WERI-Rb-1 (cell line): ENCODE results near the gene CCDC137.

Source experiments
- DNase-seq: peaks from one replicate; pipeline ENCODE4 v3.0.0-alpha.2; 2020
- H3K27ac ChIP-seq: fragments of 250-450 bp; sonication (Bioruptor Pico); 2 replicates; pipeline ENCODE4 v1.5.1; 2020; ENCODE audit warnings: mild to moderate bottlenecking, moderate library complexity
- H3K27me3 ChIP-seq: fragments of 250-450 bp; sonication (Bioruptor Pico); 2 replicates; pipeline ENCODE4 v1.5.1; 2021; ENCODE audit warnings: mild to moderate bottlenecking, low read depth, moderate library complexity; ENCODE audit not compliant: insufficient read depth, severe bottlenecking
- H3K36me3 ChIP-seq: fragments of 250-450 bp; sonication (Bioruptor Pico); 2 replicates; pipeline ENCODE4 v1.5.1; 2020; ENCODE audit warnings: mild to moderate bottlenecking, moderate library complexity
- H3K4me3 ChIP-seq: 2 replicates; pipeline ENCODE4 v1.5.1; 2011; ENCODE audit warnings: low read depth, mild to moderate bottlenecking, control low read depth, low read length
- H3K9me3 ChIP-seq: fragments of 250-450 bp; sonication (Bioruptor Pico); 2 replicates; pipeline ENCODE4 v1.5.1; 2021; ENCODE audit warnings: mild to moderate bottlenecking, moderate library complexity; ENCODE audit not compliant: severe bottlenecking
- TF ChIP-seq, protein P1 (sequence below): IDR thresholded peaks from 2 replicates; pipeline ENCODE4 v1.5.1; 2011; ENCODE audit warnings: low read depth, mild to moderate bottlenecking, control low read depth, inconsistent platforms, low read length

CCDC137 gene

DNA sequence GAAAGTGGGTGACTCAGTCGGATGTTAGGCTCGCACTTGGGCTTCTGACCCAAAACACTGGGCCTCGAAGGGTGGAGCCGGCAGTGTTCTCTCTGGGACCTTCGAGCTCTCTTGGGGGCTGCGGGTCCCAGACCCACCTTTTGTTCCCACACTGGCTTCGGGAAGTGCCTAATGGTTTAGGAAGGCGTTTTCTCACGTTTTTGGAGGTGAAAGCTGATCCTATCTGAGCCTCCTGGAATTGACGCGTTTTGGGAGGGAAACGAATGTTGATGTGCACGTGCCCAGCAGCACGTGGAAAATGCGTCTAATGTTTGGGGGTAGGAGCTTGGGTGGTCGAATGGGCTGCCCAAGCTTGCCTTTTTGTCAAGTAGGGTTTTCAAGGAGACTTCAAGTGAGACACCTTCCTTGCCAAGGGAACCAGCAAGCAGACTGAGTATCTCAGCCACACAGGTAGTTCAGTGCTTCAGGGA, 17.9 kb downstream of the CCDC137 start:
- peaks cover 73% of the 10 kb centered on the region for H3K36me3 ChIP-seq
- H3K9me3 ChIP-seq = no peaks in the 10 kb centered on the region
- DNase-seq = no peak
- H3K27ac ChIP-seq = peak overlapping the region; percentile 70
- TF ChIP-seq, protein P1, sequence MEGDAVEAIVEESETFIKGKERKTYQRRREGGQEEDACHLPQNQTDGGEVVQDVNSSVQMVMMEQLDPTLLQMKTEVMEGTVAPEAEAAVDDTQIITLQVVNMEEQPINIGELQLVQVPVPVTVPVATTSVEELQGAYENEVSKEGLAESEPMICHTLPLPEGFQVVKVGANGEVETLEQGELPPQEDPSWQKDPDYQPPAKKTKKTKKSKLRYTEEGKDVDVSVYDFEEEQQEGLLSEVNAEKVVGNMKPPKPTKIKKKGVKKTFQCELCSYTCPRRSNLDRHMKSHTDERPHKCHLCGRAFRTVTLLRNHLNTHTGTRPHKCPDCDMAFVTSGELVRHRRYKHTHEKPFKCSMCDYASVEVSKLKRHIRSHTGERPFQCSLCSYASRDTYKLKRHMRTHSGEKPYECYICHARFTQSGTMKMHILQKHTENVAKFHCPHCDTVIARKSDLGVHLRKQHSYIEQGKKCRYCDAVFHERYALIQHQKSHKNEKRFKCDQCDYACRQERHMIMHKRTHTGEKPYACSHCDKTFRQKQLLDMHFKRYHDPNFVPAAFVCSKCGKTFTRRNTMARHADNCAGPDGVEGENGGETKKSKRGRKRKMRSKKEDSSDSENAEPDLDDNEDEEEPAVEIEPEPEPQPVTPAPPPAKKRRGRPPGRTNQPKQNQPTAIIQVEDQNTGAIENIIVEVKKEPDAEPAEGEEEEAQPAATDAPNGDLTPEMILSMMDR = no peak
- H3K4me3 ChIP-seq = peak overlapping the region; percentile 97
- H3K27me3 ChIP-seq = no peaks in the 10 kb centered on the region

DNA sequence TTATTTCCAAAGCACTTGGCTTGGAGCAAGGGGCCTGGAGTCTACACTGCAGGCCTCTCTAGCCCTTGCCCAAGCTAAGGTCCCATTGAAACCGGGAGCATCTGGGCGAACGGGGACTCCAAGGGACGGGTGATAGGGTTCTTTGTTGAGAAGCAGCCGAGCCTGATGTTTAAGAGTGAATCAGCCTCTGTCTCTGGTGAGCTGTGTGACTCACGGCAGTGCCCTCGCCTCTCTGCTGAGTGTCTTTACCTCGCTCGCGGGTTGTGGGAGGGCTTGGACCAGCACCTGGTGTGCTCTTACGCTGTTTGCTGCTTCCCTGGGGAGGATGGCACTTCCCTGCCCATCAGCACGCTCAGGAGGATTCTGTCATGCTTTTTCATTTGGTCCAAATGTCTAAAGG, 18.6 kb downstream of the CCDC137 start:
- TF ChIP-seq, protein P1 = no peak

DNA sequence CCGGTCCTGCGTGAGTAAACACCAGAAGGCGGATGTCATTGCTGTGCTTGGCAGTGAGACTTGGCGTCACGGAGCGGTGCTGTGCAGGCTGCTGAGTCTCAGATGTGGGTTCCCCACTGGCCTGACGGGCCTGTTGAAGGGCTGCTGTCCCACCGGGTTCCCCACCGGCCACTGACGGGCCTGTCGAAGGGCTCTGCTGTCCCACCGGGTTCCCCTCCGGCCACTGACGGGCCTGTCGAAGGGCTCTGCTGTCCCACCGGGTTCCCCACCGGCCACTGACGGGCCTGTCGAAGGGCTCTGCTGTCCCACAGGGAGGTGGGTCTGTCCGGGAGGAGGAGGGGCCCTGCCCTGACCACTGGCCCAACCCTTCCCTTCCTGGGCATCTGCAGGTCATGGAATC, 20.1 kb downstream of the CCDC137 start:
- H3K27ac ChIP-seq = no peak overlapping the region
- no peaks in the 10 kb centered on the region for H3K27me3 ChIP-seq
- no peaks in the 10 kb centered on the region for H3K9me3 ChIP-seq
- H3K36me3 ChIP-seq = peaks cover 84% of the 10 kb centered on the region
- no peak overlapping the region for H3K4me3 ChIP-seq
- TF ChIP-seq, protein P1 = no peak
- no peak for DNase-seq

More for the DNA sequence above, 18.6 kb downstream of the CCDC137 start:
- Histone ChIP-seq H3K27ac (no peak overlapping the region), H3K36me3 (peaks cover 79% of the 10 kb centered on the region), H3K4me3 (no peak overlapping the region; the same call in 1 of the 2 replicates), H3K27me3 (no peaks in the 10 kb centered on the region), H3K9me3 (no peaks in the 10 kb centered on the region)
- DNase-seq = no peak

DNA sequence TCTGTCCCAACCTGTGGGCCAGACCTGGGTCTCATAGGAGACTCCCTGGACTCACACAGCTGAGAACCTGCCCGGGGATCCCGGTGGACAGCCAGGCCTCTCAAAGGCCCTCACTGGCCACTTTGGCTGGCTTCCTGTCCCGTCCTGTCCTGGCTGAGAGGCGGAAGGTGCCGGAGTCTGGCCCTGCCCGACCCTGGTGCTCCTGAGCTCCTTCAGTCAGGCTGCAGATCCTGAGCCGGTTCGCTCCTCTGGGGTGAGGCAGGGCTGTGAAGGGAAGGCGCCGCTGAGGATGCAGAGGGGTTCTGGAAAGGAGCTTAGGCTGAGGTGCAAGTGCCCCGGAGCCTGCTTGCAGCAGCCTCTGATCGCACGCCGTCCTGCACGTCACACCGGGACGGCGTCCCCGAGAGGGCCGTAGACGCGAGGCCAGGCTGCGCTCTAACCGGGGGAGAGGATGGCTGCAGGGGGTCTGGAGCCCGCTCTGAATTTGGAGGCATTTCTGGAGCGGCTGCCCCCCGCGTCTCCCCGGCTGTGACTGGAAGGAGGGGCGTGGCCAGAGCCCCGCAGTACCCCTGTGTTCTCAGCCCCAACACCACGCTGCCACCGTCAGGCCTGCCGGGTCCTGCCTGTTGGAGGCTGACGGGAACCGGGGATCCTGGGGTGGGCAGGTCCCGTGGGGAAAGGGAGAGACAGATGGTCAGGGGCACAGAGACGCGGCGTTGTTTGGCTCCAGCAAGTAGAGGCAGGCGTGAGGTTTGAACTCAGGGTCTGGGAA, 21.4 kb downstream of the CCDC137 start:
- Histone ChIP-seq H3K9me3 (no peaks in the 10 kb centered on the region), H3K27me3 (no peaks in the 10 kb centered on the region), H3K27ac (no peak overlapping the region), H3K4me3 (no peak overlapping the region), H3K36me3 (peaks cover 87% of the 10 kb centered on the region)
- DNase-seq = no peak
- TF ChIP-seq, protein P1 = no peak

DNA sequence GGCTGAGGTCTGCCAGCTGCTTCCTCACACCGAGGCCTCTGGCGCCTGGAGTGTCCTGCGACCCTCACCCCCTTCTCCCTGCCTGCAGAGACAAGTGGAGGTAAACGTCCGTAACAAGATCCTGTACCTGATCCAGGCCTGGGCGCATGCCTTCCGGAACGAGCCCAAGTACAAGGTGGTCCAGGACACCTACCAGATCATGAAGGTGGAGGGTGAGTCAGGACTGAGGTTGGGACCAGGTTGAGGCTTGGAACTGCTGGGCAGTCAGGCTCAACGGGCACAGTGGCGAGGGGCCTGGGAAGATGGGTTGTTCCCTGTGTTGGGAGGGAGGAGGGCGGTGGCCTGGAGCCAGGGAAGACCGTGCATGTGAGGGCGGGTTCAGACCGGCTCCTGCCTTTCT, 22.1 kb downstream of the CCDC137 start:
- Histone ChIP-seq H3K27ac (no peak overlapping the region), H3K27me3 (no peaks in the 10 kb centered on the region), H3K4me3 (no peak overlapping the region), H3K9me3 (no peaks in the 10 kb centered on the region), H3K36me3 (peaks cover 90% of the 10 kb centered on the region)
- no peak for DNase-seq
- TF ChIP-seq, protein P1 = no peak
